HepG2 (cell line): ENCODE results near the gene PSEN1. TPM values are rescaled to one million over a fixed set of nuclear protein-coding genes. Genes with fewer than 3 reads are reported as not detected.

Source experiments
- ATAC-seq: fragments of 200-7000 bp; cut with Tn5 transposase; 3 replicates; pipeline ENCODE4 v1.9.1; 2020; ENCODE audit warnings: mild to moderate bottlenecking, moderate library complexity
- BruUV-seq: library from RNA; stranded (reverse); fragments of 400-500 nt; replicated peaks from 2 replicates; lab custom pipeline; 2021; lab: Mats Ljungman, UMichigan
- CTCF ChIA-PET: fragments of 300-600 bp; formaldehyde crosslinking; extraction: SDS; loops from one replicate; lab custom pipeline; 2021; ENCODE audit warnings: low total read pairs, inconsistent platforms, low intra/inter-chr PET ratio; lab: Yijun Ruan, JAX
- POLR2A ChIA-PET: fragments of 350-600 bp; sonication (Branson Sonifier 250); formaldehyde crosslinking; loops from one replicate; lab custom pipeline; 2020; ENCODE audit warnings: antibody characterized with exemption, inconsistent platforms; lab: Yijun Ruan, JAX
- DNase-seq: peaks from one replicate; pipeline ENCODE4 v3.0.0-alpha.2; 2015; ENCODE audit warnings: low spot score
- FAIRE-seq: peaks from 3 replicates; lab custom pipeline; 2011; peaks lifted over from hg19 to GRCh38; lab: Jason Lieb, UNC
- H2AFZ ChIP-seq: one replicate; pipeline ENCODE4 v1.6.1; 2011; ENCODE audit warnings: low read length, inconsistent platforms
- H3K27ac ChIP-seq: fragments of 300-600 bp; 3 replicates; pipeline ENCODE4 v1.8.0; 2011; ENCODE audit warnings: mixed run types, mild to moderate bottlenecking, mixed read lengths, low read length, inconsistent platforms; ENCODE audit not compliant: insufficient read depth; ENCODE audit errors: extremely low read length
- H3K27me3 ChIP-seq, 2 experiments: fragments of 200-600 bp in 1 of 2; 2 replicates in 1 of 2; 3 replicates in 1 of 2; pipeline versions ENCODE4 v1.6.0 to v1.8.0; 2011; ENCODE audit warnings: low read length in 2 of 2, mild to moderate bottlenecking in 2 of 2, moderate library complexity in 2 of 2, inconsistent platforms in 1 of 2; ENCODE audit not compliant: insufficient read depth in 2 of 2, control insufficient read depth in 1 of 2
- H3K36me3 ChIP-seq, 2 experiments: fragments of 200-600 bp in 1 of 2; replicated peaks in 1 of 2; 2 replicates in 1 of 2; 3 replicates in 1 of 2; pipeline versions ENCODE4 v1.5.1 to v1.8.0; 2011; ENCODE audit warnings: low read length in 2 of 2, inconsistent platforms in 1 of 2; ENCODE audit not compliant: insufficient read depth in 2 of 2, control insufficient read depth in 1 of 2
- H3K4me1 ChIP-seq: 2 replicates; pipeline ENCODE4 v1.5.1; 2012; ENCODE audit warnings: low read length, inconsistent platforms; ENCODE audit not compliant: insufficient read depth
- H3K4me2 ChIP-seq: 2 replicates; pipeline ENCODE4 v1.6.0; 2011; ENCODE audit warnings: low read depth, low read length, inconsistent platforms
- H3K4me3 ChIP-seq, 3 experiments: fragments of 200-600 bp in 1 of 3; sonication (generic), shearing (Covaris generic) in 1 of 3; replicated peaks in 1 of 3; 2 replicates each; pipeline ENCODE4 v1.5.1; 2011 to 2016; ENCODE audit warnings: low read length in 3 of 3, inconsistent platforms in 2 of 3, low read depth in 2 of 3, mild to moderate bottlenecking in 2 of 3, control low read depth in 1 of 3, mixed read lengths in 1 of 3; ENCODE audit not compliant: insufficient read depth in 1 of 3
- H3K79me2 ChIP-seq: one replicate; pipeline ENCODE4 v1.6.1; 2011; ENCODE audit warnings: low read length, inconsistent platforms; ENCODE audit not compliant: insufficient read depth
- H3K9ac ChIP-seq: 2 replicates; pipeline ENCODE4 v1.6.0; 2011; ENCODE audit warnings: mild to moderate bottlenecking, low read depth, low read length, inconsistent platforms; ENCODE audit not compliant: insufficient read depth
- H3K9me3 ChIP-seq: 2 replicates; pipeline ENCODE4 v1.5.1; 2012; ENCODE audit warnings: mild to moderate bottlenecking, low read length
- H4K20me1 ChIP-seq: 2 replicates; pipeline ENCODE4 v1.6.0; 2011; ENCODE audit warnings: inconsistent platforms, mild to moderate bottlenecking, low read length, moderate library complexity; ENCODE audit not compliant: insufficient read depth
- RAD51 ChIP-seq: fragments of 450-650 bp; IDR thresholded peaks from 2 replicates; pipeline ENCODE4 v1.6.1; 2016; ENCODE audit warnings: borderline replicate concordance
- WGBS: methylation state at CpG from one replicate; pipeline ENCODE4 v1.1.6; 2017; ENCODE audit warnings: low lambda C conversion rate; 5-methylcytosine and 5-hydroxymethylcytosine counted together
- in situ Hi-C: cut with HindIII; loops from 2 replicates; pipeline ENCODE4 v1.10.0; 2017; ENCODE audit warnings: low pct_unique_long_range_greater_than_20kb; ENCODE audit not compliant: extremely low pct_ligation_motif_present
- intact Hi-C: fragments of 100-400 bp; cut with micrococcal nuclease; formaldehyde crosslinking; loops from one replicate; pipeline ENCODE4 v1.10.0; 2022; ENCODE audit not compliant: unreplicated experiment
- polyA plus RNA-seq, 8 experiments: library from polyadenylated mRNA; depleted of rRNA in 3 of 8; stranded (reverse) in 7 of 8; unstranded in 1 of 8; fragments of >200 nt; fragmentation: Illumina TruSeq in 4 of 8; extraction: Trizol in 4 of 8; gene quantifications; 2 replicates each; pipeline versions ENCODE4 v1.2.1 to v1.2.3, GENCODE V29; 2011 to 2016; ENCODE audit warnings: low read depth in 4 of 8, missing spikeins in 1 of 8, mixed read lengths in 1 of 8; ENCODE audit not compliant: insufficient read depth in 1 of 8
- total RNA-seq, 5 experiments: library from RNA; depleted of rRNA; stranded (reverse); fragments of >200 nt; fragmentation: Illumina TruSeq; extraction: Trizol; gene quantifications; 2 replicates each; pipeline ENCODE4 v1.2.3, GENCODE V29; 2016; ENCODE audit warnings: low read depth in 1 of 5
- TF ChIP-seq, protein P1 (sequence below), 2 experiments: sonication (generic) in 1 of 2; formaldehyde crosslinking in 1 of 2; IDR thresholded peaks; 2 replicates each; pipeline versions ENCODE4 v1.5.1 to v1.6.1; 2011 to 2020; ENCODE audit warnings: borderline replicate concordance in 1 of 2, low read depth in 1 of 2, low read length in 1 of 2, mild to moderate bottlenecking in 1 of 2, missing genetic modification reagents in 1 of 2, moderate library complexity in 1 of 2
- TF ChIP-seq, protein P2 (sequence below): sonication (generic); formaldehyde crosslinking; IDR thresholded peaks from 2 replicates; pipeline ENCODE4 v1.5.1; 2020; ENCODE audit warnings: mild to moderate bottlenecking, missing genetic modification reagents

PSEN1 gene
- total and polyA plus RNA-seq, 2 of the 13 experiments (the other 11 are each of a cell fraction or from before 2014, with no cell fraction given), result 12.5 to 26.6 TPM

DNA sequence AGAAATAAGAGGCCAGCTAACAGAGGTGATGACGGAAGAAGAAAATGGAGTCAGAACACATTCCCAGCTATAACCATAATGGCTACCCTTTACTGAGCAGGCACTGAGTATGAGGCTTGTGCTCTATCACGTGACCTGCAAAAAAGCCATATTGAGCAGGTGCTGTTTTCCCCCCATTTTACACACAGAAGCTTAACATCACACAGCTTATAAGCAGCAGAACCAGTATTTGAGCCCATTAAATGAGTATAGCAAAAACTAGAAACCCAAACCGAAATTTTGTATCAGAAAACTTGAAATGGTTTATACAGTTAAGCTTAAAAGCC, 129.4 kb downstream of the PSEN1 start:
- Histone ChIP-seq H3K9me3 (no peaks in the 10 kb centered on the region), H3K36me3 (no peaks in the 10 kb centered on the region), H3K4me2 (no peak overlapping the region), H3K79me2 (no peaks in the 10 kb centered on the region), H3K4me3 (no peak overlapping the region), H4K20me1 (no peaks in the 10 kb centered on the region), H3K27me3 (peaks cover 2 to 30% of the 10 kb centered on the region in 2 experiments; a peak in 3 of 5 replicates), H3K27ac (no peak overlapping the region)
- intact Hi-C loops, result no loop called here
- in situ Hi-C loops, result loop anchor here (5.0 kb wide), 1 partner anchor 33 kb away; no protein-coding TSS in a partner anchor
- ChIA-PET POLR2A (no interaction called here), CTCF (no interaction called here)
- BruUV-seq, result no TSS peak
- FAIRE-seq, result no peak
- 85% methylated on average over 3 of the region's 3 CpGs for WGBS
- TF ChIP-seq, protein P1, sequence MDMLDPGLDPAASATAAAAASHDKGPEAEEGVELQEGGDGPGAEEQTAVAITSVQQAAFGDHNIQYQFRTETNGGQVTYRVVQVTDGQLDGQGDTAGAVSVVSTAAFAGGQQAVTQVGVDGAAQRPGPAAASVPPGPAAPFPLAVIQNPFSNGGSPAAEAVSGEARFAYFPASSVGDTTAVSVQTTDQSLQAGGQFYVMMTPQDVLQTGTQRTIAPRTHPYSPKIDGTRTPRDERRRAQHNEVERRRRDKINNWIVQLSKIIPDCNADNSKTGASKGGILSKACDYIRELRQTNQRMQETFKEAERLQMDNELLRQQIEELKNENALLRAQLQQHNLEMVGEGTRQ (IDR thresholded peaks at IDR 0.05; ENCODE audit: low read depth, low read length), result peak; percentile 43; the same call in 1 of the 2 replicates
- TF ChIP-seq, protein P1 (CRISPR knock-in tag; IDR thresholded peaks at IDR 0.05; ENCODE audit: borderline replicate concordance), result no peak
- TF ChIP-seq RAD51, result peak; percentile 64
- TF ChIP-seq, protein P2, sequence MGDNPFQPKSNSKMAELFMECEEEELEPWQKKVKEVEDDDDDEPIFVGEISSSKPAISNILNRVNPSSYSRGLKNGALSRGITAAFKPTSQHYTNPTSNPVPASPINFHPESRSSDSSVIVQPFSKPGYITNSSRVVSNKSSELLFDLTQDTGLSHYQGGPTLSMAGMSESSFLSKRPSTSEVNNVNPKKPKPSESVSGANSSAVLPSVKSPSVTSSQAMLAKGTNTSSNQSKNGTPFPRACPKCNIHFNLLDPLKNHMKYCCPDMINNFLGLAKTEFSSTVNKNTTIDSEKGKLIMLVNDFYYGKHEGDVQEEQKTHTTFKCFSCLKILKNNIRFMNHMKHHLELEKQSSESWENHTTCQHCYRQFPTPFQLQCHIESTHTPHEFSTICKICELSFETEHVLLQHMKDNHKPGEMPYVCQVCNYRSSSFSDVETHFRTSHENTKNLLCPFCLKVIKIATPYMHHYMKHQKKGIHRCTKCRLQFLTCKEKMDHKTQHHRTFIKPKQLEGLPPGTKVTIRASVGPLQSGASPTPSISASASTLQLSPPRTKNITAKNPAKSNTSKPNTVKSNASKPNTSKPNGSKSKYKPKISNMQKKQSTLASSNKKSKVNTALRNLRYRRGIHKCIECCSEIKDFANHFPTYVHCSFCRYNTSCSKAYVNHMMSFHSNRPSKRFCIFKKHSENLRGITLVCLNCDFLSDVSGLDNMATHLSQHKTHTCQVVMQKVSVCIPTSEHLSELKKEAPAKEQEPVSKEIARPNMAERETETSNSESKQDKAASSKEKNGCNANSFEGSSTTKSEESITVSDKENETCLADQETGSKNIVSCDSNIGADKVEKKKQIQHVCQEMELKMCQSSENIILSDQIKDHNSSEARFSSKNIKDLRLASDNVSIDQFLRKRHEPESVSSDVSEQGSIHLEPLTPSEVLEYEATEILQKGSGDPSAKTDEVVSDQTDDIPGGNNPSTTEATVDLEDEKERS (CRISPR knock-in tag), result no peak
- TF ChIP-seq, all 625 proteins: peak for 2
- Histone ChIP-seq H2AFZ (no peak overlapping the region), H3K9ac (no peak overlapping the region), H3K4me1 (peaks cover 43% of the 10 kb centered on the region)
- DNase-seq (no peak), ATAC-seq (no peak)
